GM12872 (cell line): Measurements from ENCODE around the gene GSE1.

Source experiments
- CTCF ChIP-seq: IDR thresholded peaks from 3 replicates; pipeline ENCODE4 v1.5.1; 2011; ENCODE audit warnings: low read depth, mild to moderate bottlenecking, low read length, moderate library complexity; ENCODE audit not compliant: insufficient read depth

GSE1 gene

GRCh38 chr16:85665373-85665740, 52.2 kb downstream of the GSE1 start:
- no peak for TF ChIP-seq CTCF

- no peak for TF ChIP-seq CTCF
Observed at GRCh38 chr16:85665929-85666328, 52.8 kb downstream of the GSE1 start.

GRCh38 chr16:85667261-85667660, 54.1 kb downstream of the GSE1 start:
- no peak for TF ChIP-seq CTCF

GRCh38 chr16:85667841-85668413, 54.8 kb downstream of the GSE1 start:
- no peak for TF ChIP-seq CTCF

- TF ChIP-seq CTCF: no peak
Observed at GRCh38 chr16:85668676-85669424, 55.7 kb downstream of the GSE1 start.

GRCh38 chr16:85670840-85671239, 57.7 kb downstream of the GSE1 start:
- no peak for TF ChIP-seq CTCF

- no peak for TF ChIP-seq CTCF
Observed at GRCh38 chr16:85673529-85674417, 60.7 kb downstream of the GSE1 start.
